ENCODE measurements around the gene STIM2. TPM values are rescaled to one million over a fixed set of nuclear protein-coding genes. Genes with fewer than 3 reads are reported as not detected.
A peak's percentile ranks its signal among the peaks of the same experiment; 100 is the strongest.

STIM2 gene
- total and polyA plus RNA-seq, 2 donors (not counting 1 experiment from before 2014, with no cell fraction given) = 48.6 to 96.0 TPM

GRCh38 chr4:26885912-26886274 lies 25.3 kb downstream of the STIM2 start:
- DNase-seq = peak; percentile 87
- H3K79me2 ChIP-seq (ENCODE audit: control insufficient read depth, insufficient read depth, low read length) = peaks cover 94% of the 10 kb centered on the region
- CTCF ChIA-PET = interaction anchor here (0.7 to 2.4 kb wide), 12 partner anchors 12 to 124 kb away, joined by 3 to 23 read pairs (median 6); partner anchors contain the start of gene STIM2

DNA sequence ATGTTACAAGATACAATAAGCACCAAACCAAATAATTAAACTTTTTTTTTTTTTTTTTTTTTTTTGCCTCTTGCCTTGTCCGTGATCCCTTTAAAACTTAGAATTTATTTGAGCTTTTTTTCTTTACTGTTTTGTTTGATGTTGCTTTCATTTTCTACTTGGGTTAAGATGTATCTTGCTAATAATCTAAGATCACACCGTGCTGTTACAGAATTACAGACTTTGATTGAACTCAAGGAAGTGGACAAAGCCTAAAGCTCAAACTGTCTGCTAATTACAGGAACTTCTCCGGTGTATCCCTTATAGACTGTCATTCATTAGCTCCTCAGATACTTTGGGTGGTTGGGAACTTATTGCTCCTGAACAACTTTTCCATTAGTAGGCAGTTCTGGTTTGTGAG lies 26.5 kb downstream of the STIM2 start:
- Histone ChIP-seq H3K27me3 (replicated peaks in 1 of 4; ENCODE audit: control extremely low read depth in 1 of 4, control insufficient read depth in 3 of 4, insufficient read depth in 4 of 4, low read length in 3 of 4) (no peaks in the 10 kb centered on the region), H2AFZ (ENCODE audit: insufficient read depth, low read depth, low read length, poor library complexity, severe bottlenecking) (peak overlapping the region; percentile 17), H3K79me2 (ENCODE audit: control insufficient read depth, insufficient read depth, low read length) (peaks cover 94% of the 10 kb centered on the region), H3K9me3 (ENCODE audit: control extremely low read depth in 1 of 3, control insufficient read depth in 2 of 3, insufficient read depth in 1 of 3, low read length in 2 of 3) (no peaks in the 10 kb centered on the region), H4K20me1 (ENCODE audit: control insufficient read depth, insufficient read depth, low read length, poor library complexity, severe bottlenecking) (peaks cover 12% of the 10 kb centered on the region), H3K4me3 (ENCODE audit: control extremely low read depth in 1 of 5, extremely low read depth in 1 of 5, insufficient read depth in 1 of 5, low read depth in 2 of 5, low read length in 4 of 5) (peak overlapping the region in 2 of 5 experiments; percentile 7 to 40), H3K9ac (ENCODE audit: low read length) (peak overlapping the region; percentile 38), H3K27ac (ENCODE audit: low read length in 2 of 2) (peak overlapping the region; percentile 95 to 98), H3K4me1 (ENCODE audit: control insufficient read depth in 2 of 2, insufficient read depth in 2 of 2, low read length in 2 of 2) (peaks cover 67 to 74% of the 10 kb centered on the region in 2 donors), H3K4me2 (replicated peaks; ENCODE audit: low read depth, low read length, poor library complexity, severe bottlenecking) (peak overlapping the region; percentile 63), H3K36me3 (replicated peaks in 1 of 2; ENCODE audit: control extremely low read depth in 1 of 2, control insufficient read depth in 1 of 2, extremely low read depth in 1 of 2, insufficient read depth in 2 of 2, low read length in 1 of 2) (peaks cover 3 to 5% of the 10 kb centered on the region in 2 experiments)
- Mint-ChIP-seq H3K4me3 (peak overlapping the region; percentile 65), H3K27me3 (no peaks in the 10 kb centered on the region), H3K27ac (peak overlapping the region; percentile 77), H3K4me1 (peaks cover 85% of the 10 kb centered on the region), H3K9me3 (ENCODE audit: insufficient read depth) (peaks cover 3% of the 10 kb centered on the region)
- ChIA-PET CTCF (interaction anchor here (0.6 to 2.3 kb wide), 9 partner anchors 15 to 560 kb away, joined by 3 to 23 read pairs (median 5); partner anchors contain the start of gene STIM2), POLR2A (interaction anchor here (4.3 kb wide), 1 partner anchor 26 kb away, joined by 66 read pairs; the partner anchor contains the start of gene STIM2)
- no peak for TF ChIP-seq EZH2 (IDR thresholded peaks at IDR 0.05; ENCODE audit: borderline replicate concordance, insufficient read depth, low read depth, low read length, poor library complexity, severe bottlenecking)
- TF ChIP-seq, protein P1, sequence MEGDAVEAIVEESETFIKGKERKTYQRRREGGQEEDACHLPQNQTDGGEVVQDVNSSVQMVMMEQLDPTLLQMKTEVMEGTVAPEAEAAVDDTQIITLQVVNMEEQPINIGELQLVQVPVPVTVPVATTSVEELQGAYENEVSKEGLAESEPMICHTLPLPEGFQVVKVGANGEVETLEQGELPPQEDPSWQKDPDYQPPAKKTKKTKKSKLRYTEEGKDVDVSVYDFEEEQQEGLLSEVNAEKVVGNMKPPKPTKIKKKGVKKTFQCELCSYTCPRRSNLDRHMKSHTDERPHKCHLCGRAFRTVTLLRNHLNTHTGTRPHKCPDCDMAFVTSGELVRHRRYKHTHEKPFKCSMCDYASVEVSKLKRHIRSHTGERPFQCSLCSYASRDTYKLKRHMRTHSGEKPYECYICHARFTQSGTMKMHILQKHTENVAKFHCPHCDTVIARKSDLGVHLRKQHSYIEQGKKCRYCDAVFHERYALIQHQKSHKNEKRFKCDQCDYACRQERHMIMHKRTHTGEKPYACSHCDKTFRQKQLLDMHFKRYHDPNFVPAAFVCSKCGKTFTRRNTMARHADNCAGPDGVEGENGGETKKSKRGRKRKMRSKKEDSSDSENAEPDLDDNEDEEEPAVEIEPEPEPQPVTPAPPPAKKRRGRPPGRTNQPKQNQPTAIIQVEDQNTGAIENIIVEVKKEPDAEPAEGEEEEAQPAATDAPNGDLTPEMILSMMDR (IDR thresholded peaks at IDR 0.05) = no peak
- DNase-seq (no peak), ATAC-seq (ENCODE audit: low read depth) (no peak)
- no CpG with 5 or more reads among the region's 3 CpGs for WGBS (ENCODE audit: insufficient coverage)
- intact Hi-C loops (cut with micrococcal nuclease) = loop anchor here (5.0 to 10.0 kb wide), 2 partner anchors 45 to 1022 kb away; partner anchors contain the start of gene SEL1L3

More at GRCh38 chr4:26885912-26886274, 25.3 kb downstream of the STIM2 start:
- intact Hi-C loops (cut with micrococcal nuclease) = loop anchor here (1.0 to 10.0 kb wide), 3 partner anchors 46 to 1021 kb away; partner anchors contain the start of gene SEL1L3
- WGBS (ENCODE audit: insufficient coverage) = no CpG with 5 or more reads among the region's 2 CpGs
- Histone ChIP-seq H3K4me3 (ENCODE audit: control extremely low read depth in 1 of 5, extremely low read depth in 1 of 5, insufficient read depth in 1 of 5, low read depth in 2 of 5, low read length in 4 of 5) (peak overlapping the region in 4 of 5 experiments; percentile 25 to 61 (median 42)), H3K9me3 (ENCODE audit: control extremely low read depth in 1 of 3, control insufficient read depth in 2 of 3, insufficient read depth in 1 of 3, low read length in 2 of 3) (peaks cover 0 to 5% (median 2%) of the 10 kb centered on the region in 3 donors), H4K20me1 (ENCODE audit: control insufficient read depth, insufficient read depth, low read length, poor library complexity, severe bottlenecking) (peaks cover 1% of the 10 kb centered on the region), H3K27me3 (replicated peaks in 1 of 4; ENCODE audit: control extremely low read depth in 1 of 4, control insufficient read depth in 3 of 4, insufficient read depth in 4 of 4, low read length in 3 of 4) (no peaks in the 10 kb centered on the region), H3K4me1 (ENCODE audit: control insufficient read depth in 2 of 2, insufficient read depth in 2 of 2, low read length in 2 of 2) (peaks cover 70 to 71% of the 10 kb centered on the region in 2 donors), H3K9ac (ENCODE audit: low read length) (peak overlapping the region; percentile 38), H3K36me3 (replicated peaks in 1 of 2; ENCODE audit: control extremely low read depth in 1 of 2, control insufficient read depth in 1 of 2, extremely low read depth in 1 of 2, insufficient read depth in 2 of 2, low read length in 1 of 2) (peaks cover 3 to 5% of the 10 kb centered on the region in 2 experiments), H3K4me2 (replicated peaks; ENCODE audit: low read depth, low read length, poor library complexity, severe bottlenecking) (peak overlapping the region; percentile 63), H3K27ac (ENCODE audit: low read length in 2 of 2) (peak overlapping the region; percentile 95 to 98), H2AFZ (ENCODE audit: insufficient read depth, low read depth, low read length, poor library complexity, severe bottlenecking) (peak overlapping the region; percentile 0)
- POLR2A ChIA-PET = interaction anchor here (0.6 to 4.3 kb wide), 5 partner anchors 25 to 144 kb away, joined by 3 to 66 read pairs (median 3); partner anchors contain the start of gene STIM2
- no peak for TF ChIP-seq EZH2 (IDR thresholded peaks at IDR 0.05; ENCODE audit: borderline replicate concordance, insufficient read depth, low read depth, low read length, poor library complexity, severe bottlenecking)
- TF ChIP-seq, protein P1 (IDR thresholded peaks at IDR 0.05) = no peak
- H3K9me3 Mint-ChIP-seq (ENCODE audit: insufficient read depth) = no peaks in the 10 kb centered on the region
- H3K27me3 Mint-ChIP-seq = no peaks in the 10 kb centered on the region
- peaks cover 83% of the 10 kb centered on the region for H3K4me1 Mint-ChIP-seq
- peak; percentile 74 for ATAC-seq (ENCODE audit: low read depth)
- H3K27ac Mint-ChIP-seq = peak overlapping the region; percentile 86
- H3K4me3 Mint-ChIP-seq = peak overlapping the region; percentile 78

Measured in B cell (primary cell).